Stomach smooth muscle (tissue), 2 donors: ENCODE measurements around the gene LPXN.
"Not testable (repeated sequence)": the region's sequence is repeated elsewhere in the genome, so short reads cannot be mapped to it uniquely, and the experiment has no call there.

Experiments
- H3K27ac ChIP-seq: one replicate; pipeline ENCODE4 v1.7.0; 2013; ENCODE audit warnings: mild to moderate bottlenecking, low read length, inconsistent platforms
- H3K27me3 ChIP-seq, 2 donors: one replicate each; pipeline ENCODE4 v1.7.0; 2013; ENCODE audit warnings: low read length in 2 of 2; ENCODE audit not compliant: insufficient read depth in 2 of 2, control insufficient read depth in 1 of 2
- H3K36me3 ChIP-seq, 2 donors: one replicate each; pipeline ENCODE4 v1.7.0; 2013; ENCODE audit warnings: low read length in 2 of 2; ENCODE audit not compliant: control insufficient read depth in 2 of 2, insufficient read depth in 2 of 2
- H3K4me1 ChIP-seq: one replicate; pipeline ENCODE4 v1.7.0; 2013; ENCODE audit warnings: low read length; ENCODE audit not compliant: control insufficient read depth, insufficient read depth
- H3K4me3 ChIP-seq, 2 donors: one replicate each; pipeline ENCODE4 v1.7.0; 2013; ENCODE audit warnings: low read length in 2 of 2
- H3K9ac ChIP-seq, 2 donors: one replicate each; pipeline ENCODE4 v1.7.0; 2013; ENCODE audit warnings: low read length in 2 of 2, mild to moderate bottlenecking in 1 of 2
- H3K9me3 ChIP-seq, 2 donors: one replicate each; pipeline ENCODE4 v1.7.0; 2013; ENCODE audit warnings: low read length in 2 of 2; ENCODE audit not compliant: control insufficient read depth in 2 of 2
- donor health status: healthy.
- donor health status: Pancreatic carcinoma.

The LPXN gene

DNA sequence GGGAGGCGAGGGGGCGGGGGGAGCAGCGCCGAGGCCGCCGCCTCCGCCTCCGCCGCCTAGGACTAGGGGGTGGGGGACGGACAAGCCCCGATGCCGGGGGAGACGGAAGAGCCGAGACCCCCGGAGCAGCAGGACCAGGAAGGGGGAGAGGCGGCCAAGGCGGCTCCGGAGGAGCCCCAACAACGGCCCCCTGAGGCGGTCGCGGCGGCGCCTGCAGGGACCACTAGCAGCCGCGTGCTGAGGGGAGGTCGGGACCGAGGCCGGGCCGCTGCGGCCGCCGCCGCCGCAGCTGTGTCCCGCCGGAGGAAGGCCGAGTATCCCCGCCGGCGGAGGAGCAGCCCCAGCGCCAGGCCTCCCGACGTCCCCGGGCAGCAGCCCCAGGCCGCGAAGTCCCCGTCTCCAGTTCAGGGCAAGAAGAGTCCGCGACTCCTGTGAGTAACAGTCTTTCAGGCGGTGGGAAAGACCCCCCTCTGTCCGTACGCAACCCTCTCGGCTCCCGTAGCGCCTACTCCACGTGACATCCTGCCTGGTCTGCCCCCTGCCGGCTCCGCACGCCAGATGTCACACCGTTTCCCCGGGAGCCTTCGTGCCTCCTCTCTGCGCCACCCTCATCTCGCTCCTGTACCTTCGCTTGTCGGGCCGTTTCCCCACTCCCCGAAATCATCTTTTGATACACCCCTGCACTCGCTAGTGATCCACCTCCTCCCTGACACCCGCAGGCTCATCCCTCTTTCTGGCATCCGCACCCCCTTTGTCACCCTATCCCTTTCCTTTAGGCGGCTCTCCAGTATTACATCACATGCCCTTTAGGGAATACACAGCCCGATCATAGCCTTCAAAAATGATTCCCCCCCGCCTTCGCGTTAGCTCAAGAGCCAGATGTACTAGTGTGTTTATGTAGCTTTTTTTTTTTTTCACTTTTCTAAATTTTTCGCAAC is 3.8 kb upstream of the LPXN start:
- Histone ChIP-seq H3K27me3 (no peaks in the 10 kb centered on the region), H3K4me3 (peak overlapping the region; percentile 96 to 97), H3K27ac (peak overlapping the region; percentile 97), H3K4me1 (peaks cover 13% of the 10 kb centered on the region), H3K9me3 (no peaks in the 10 kb centered on the region), H3K9ac (peak overlapping the region; percentile 91 to 95), H3K36me3 (peaks cover 0 to 2% of the 10 kb centered on the region in 2 donors)

DNA sequence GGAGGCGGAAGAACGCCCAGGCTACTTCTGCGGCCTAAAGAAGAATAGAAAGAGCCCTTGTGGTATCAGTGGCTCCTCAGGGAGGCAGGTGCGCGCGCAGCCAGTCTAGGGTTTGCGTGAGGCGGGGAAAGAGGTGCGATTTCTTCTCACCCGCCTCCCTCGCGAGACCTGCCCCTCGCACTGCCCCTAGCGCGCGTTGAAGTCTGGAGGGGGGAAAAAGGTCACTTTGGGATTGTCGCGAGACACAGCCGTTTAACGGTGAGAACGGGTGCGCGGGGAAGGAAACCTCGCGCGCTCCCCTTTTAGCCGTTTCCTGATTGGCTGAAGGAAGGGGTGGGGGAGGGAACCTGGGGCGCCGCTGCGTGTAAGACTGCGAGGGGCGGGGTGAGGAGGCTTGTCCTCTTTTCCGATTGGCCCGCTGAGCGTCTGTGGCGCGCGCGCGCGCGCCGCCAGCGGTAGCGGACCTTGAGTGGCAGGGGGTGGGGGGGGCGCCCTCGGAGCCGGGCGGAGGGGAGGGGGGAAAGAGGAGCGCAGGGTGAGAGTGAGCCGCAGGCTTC is 3.1 kb upstream of the LPXN start, which contains the start of gene ZFP91:
TSS of gene ZFP91 (plus strand) at position 429 of the 557 bp plus-strand sequence. CDS start 219 bp downstream, outside the sequence.
- Histone ChIP-seq H3K27ac (peak within 1 kb of the TSS; percentile 99), H3K4me1 (peaks cover 16% of the 10 kb centered on the region), H3K9ac (peak within 1 kb of the TSS; percentile 99 to 100), H3K36me3 (peaks cover 0 to 2% of the 10 kb centered on the region in 2 donors), H3K9me3 (no peaks in the 10 kb centered on the region), H3K4me3 (peak within 1 kb of the TSS; percentile 96 to 97), H3K27me3 (no peaks in the 10 kb centered on the region)

GRCh38 chr11:58578136-58578634 is 2.5 kb upstream of the LPXN start:
- Histone ChIP-seq H3K36me3 (peaks cover 0 to 2% of the 10 kb centered on the region in 2 donors), H3K9me3 (no peaks in the 10 kb centered on the region), H3K27ac (peak overlapping the region; percentile 99), H3K4me1 (peaks cover 16% of the 10 kb centered on the region), H3K4me3 (peak overlapping the region; percentile 96 to 97), H3K9ac (peak overlapping the region; percentile 99 to 100), H3K27me3 (no peaks in the 10 kb centered on the region)

- H3K27ac ChIP-seq, result peak overlapping the region; percentile 99
- H3K9me3 ChIP-seq, result no peaks in the 10 kb centered on the region
- no peaks in the 10 kb centered on the region for H3K27me3 ChIP-seq
- peak overlapping the region; percentile 77 to 97 for H3K4me3 ChIP-seq
- H3K9ac ChIP-seq, result peak overlapping the region; percentile 99 to 100
- peaks cover 16% of the 10 kb centered on the region for H3K4me1 ChIP-seq
- H3K36me3 ChIP-seq, result peaks cover 0 to 2% of the 10 kb centered on the region in 2 donors
Measured at GRCh38 chr11:58577555-58578135, 2.0 kb upstream of the LPXN start.

GRCh38 chr11:58576887-58577471 is 1.3 kb upstream of the LPXN start:
- peak overlapping the region; percentile 99 for H3K27ac ChIP-seq
- H3K4me3 ChIP-seq, result peak overlapping the region; percentile 77 to 97
- H3K9me3 ChIP-seq, result no peaks in the 10 kb centered on the region
- H3K36me3 ChIP-seq, result peaks cover 0 to 2% of the 10 kb centered on the region in 2 donors
- H3K4me1 ChIP-seq, result peaks cover 16% of the 10 kb centered on the region
- peak overlapping the region; percentile 99 to 100 for H3K9ac ChIP-seq
- no peaks in the 10 kb centered on the region for H3K27me3 ChIP-seq

DNA sequence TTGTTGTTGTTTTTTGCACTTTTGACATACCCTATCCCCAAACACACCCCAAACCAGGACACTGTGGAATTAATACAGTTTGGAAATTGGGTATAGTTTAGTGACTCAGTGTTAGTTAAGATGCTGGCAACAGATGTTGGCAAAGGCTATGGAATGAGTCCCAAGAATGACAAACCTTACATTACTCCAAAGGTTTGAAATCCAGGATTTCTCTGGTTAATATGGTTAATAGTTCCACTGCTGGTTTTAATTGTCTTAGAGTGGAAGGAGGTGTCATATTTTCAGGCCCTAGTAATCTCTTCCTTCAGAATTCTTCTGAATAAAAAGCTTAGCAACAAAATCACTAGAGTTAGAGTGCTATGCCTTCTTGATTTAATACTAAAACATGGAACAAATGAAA is 775 bp downstream of the LPXN start:
- no peak overlapping the region for H3K9ac ChIP-seq

DNA sequence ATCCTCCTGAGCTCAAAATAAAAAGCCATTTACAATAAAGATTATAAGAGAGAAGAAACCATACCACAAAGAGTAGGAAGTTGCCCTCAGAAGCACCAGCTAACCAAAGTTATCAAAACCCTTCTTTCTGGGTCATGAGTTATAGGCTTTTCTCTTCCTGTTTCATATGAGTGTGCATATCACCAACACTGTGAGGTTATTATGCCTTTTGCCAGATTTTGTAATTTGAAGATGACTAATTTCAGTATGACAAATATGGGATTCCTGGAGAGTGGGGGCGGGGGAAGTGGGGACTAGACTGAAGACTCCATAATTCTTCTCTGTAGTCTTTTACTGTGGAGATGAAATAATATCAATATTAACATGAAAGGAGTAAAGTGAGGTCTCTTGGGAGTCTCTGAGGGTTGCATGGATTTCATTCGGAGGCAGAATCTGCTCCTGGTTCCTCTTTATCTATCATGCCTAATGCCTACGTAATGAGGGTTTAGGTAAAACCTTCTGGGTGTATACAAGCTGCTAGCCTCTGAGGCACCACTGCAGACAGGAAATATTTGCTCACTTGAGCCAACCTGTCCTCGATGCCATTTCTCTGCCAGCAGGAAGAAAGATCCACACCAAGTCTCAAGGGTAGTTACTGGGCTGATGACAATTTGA is 2.1 kb downstream of the LPXN start:
- H3K9ac ChIP-seq, result no peak overlapping the region
- H3K4me1 ChIP-seq, result peaks cover 12% of the 10 kb centered on the region
- no peaks in the 10 kb centered on the region for H3K27me3 ChIP-seq
- H3K27ac ChIP-seq, result no peak overlapping the region
- H3K36me3 ChIP-seq, result peaks cover 6 to 9% of the 10 kb centered on the region in 2 donors
- peak overlapping the region in 1 of 2 donors; percentile 23 for H3K4me3 ChIP-seq
- no peaks in the 10 kb centered on the region for H3K9me3 ChIP-seq

More for the DNA sequence above, 775 bp downstream of the LPXN start:
- Histone ChIP-seq H3K27me3 (no peaks in the 10 kb centered on the region), H3K4me1 (peaks cover 12% of the 10 kb centered on the region), H3K4me3 (no peak overlapping the region), H3K36me3 (peaks cover 0 to 2% of the 10 kb centered on the region in 2 donors), H3K27ac (no peak overlapping the region), H3K9me3 (no peaks in the 10 kb centered on the region)

GRCh38 chr11:58572906-58573305 is 2.8 kb downstream of the LPXN start:
- not testable (repeated sequence) for H3K9me3 ChIP-seq, H3K9ac ChIP-seq, H3K4me3 ChIP-seq, H3K27ac ChIP-seq, H3K27me3 ChIP-seq
- Histone ChIP-seq H3K4me1 (peaks cover 12% of the 10 kb centered on the region), H3K36me3 (peaks cover 6 to 10% of the 10 kb centered on the region in 2 donors)

GRCh38 chr11:58567889-58568512 is 7.7 kb downstream of the LPXN start:
- H3K36me3 ChIP-seq, result peaks cover 12 to 13% of the 10 kb centered on the region in 2 donors
- no peak overlapping the region for H3K4me3 ChIP-seq
- no peak overlapping the region for H3K27ac ChIP-seq
- H3K27me3 ChIP-seq, result no peaks in the 10 kb centered on the region
- H3K9me3 ChIP-seq, result no peaks in the 10 kb centered on the region
- H3K9ac ChIP-seq, result no peak overlapping the region
- H3K4me1 ChIP-seq, result no peaks in the 10 kb centered on the region
